HG02981 (cell line): ENCODE measurements around the gene CFH.
"Not testable (repeated sequence)": the region's sequence is repeated elsewhere in the genome, so short reads cannot be mapped to it uniquely, and the experiment has no call there.

Experiments used
- ATAC-seq: cut with Tn5 transposase; IDR thresholded peaks from one replicate; pipeline ENCODE4 v1.9.1; 2021; ENCODE audit warnings: mild to moderate bottlenecking, moderate library complexity; ENCODE audit not compliant: unreplicated experiment

CFH gene

DNA sequence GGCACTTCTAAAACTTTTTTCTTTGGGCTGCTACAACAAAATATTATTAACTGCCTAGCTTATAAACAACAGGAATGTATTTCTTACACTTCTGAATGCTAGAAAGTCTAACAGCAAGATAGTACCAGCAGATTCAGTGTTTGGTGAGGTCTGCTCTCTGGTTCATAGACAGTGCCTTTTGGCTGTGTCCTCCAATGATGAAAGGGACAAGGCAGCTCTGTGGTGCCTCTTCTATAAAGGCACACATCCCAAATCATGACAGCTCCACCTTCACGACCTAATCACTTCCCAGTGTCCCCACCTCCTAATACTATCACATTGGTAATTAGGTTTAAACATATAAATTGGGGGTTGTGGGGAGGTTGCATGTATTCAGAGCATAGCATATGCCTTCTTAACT lies 9.5 kb downstream of the CFH start:
- ATAC-seq, result no peak

DNA sequence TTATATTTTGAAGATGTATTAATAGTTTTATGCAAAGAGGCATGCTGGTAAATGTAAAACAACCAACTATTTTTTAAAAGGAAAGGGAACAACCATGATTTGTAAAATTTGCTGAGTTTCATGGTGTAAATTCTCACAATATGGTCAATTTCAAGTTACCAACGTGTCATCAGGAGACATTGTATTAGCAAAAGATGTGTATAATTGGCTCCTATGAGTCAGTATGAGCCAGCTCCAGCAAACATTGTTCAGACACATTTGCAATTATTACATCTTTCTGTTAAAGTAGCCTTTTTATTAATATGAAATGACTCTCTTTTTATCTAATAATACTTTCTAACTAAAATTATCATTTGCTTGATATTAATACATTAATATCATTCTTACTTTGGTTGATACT lies 15.3 kb downstream of the CFH start:
- no peak for ATAC-seq

DNA sequence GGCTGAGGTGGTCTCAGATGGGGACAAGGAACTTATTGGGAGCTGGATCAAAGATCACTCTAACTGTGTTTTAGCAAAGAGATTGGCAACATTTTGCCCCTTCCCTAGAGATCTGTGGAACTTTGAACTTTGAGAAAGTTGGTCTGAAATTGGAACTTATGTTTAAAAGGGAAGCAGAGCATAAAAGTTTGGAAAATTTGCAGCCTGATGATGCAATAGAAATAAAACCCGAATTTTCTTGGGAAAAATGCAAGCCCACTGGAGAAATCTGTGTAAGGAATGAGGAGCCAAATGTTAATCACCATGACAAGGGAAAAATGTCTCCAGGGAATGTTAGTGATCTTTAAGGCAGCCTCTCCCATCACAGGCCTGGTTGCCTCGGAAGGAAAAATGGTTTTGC lies 17.2 kb downstream of the CFH start:
- ATAC-seq, result no peak

DNA sequence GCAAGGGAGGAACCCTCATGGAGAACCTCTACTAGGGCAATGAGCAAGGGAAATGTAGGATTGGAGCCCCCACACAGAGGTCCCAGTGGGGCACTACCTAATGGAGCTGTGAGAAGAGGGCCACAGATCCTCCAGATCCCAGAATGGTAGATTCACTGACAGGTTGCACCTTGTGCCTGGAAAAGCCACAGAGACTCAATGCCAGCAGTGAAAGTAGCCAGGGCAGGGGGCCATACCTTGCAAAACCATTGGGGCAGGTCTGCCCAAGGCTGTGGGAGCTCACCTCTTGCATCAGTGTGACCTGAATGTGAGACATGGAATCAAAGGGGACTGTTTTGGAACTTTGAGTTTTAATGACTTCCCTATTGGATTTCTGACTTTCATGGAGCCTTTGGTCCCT lies 17.9 kb downstream of the CFH start:
- no peak for ATAC-seq

DNA sequence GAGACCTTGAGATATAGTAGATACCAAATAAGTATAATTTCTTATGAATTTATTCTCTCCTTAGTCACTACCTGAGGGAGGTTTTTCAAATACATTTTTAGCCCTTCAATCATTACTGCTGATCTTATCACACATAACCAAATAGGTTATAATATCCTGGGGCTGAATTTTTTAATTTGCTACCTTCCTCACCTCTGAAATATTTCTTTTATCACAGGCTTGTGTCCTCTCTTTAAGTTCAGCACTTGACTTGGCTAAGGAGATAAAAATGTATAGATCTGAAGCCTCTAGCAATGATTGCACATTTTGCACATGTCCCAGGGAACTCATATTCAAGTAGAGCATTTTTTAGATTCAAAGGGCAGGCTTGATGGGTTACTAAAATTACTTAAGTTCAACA lies 23.1 kb downstream of the CFH start:
- no peak for ATAC-seq

DNA sequence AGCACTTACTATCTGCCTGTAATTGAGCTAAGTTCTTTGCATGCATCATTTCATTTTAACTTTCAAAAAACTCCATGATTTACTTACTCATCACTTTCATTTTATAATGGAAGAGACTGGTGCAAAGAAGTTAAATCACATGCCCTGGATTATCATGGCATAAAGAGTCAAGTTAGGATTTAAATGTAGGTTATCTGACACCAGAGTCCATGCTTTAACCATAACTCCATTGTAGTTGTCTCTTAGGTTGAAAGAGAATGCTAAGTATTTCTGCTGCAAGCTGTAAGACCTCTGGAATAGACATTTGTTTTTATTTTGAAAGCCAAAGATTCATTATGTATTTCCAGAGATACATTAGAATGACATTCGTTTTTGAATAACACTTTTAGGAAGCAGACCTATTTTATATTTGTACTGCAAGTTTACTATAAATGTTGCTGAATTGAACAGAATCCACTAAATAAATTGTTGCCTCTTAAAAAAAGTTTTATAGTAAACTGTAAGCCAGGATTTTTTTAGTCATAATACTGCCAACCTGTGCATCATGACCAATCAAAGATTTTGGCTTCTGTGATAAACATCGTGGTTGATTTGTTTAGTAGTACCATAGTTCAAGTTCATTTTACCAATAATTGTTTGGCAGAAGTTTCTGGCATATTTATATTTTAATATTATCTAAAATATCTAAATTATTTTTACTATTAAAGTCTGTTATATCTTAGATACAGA lies 26.1 kb downstream of the CFH start:
- ATAC-seq, result no peak

DNA sequence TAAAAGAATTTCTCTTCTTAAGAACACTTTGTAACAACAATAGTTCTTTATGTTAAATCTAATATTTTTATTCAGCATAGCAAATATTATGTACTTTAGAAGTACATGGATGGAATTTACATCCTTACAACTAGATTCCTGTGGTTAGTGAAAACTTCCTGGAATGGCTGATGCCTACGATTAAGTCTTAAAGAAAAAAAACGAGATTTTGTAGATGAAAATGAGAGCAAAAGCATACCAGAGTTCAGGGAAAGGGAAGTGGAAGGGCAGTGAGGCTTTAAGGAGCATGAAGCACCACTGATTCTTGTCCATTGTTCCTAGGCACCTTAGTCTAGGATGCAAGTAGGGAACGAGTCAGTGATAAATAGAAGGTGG lies 26.7 kb downstream of the CFH start:
- ATAC-seq, result no peak

DNA sequence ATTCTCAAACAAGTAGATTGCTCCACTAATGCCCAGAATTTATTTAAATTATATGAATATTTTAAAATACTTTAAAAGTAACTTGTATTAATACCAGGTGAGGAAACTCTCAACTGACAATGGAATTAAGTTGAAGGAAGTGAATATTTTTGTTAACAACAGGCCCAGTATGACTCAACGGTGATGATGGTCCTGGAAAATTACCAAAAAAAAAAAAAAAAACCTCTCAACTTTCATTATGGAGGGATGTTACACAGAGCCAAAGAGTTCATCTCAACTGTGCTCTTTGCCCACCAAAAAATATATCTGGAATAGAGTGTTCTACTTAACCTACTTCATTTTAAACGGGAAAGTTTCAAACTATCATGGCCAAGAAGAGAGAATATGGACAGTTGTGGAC lies 28.3 kb downstream of the CFH start:
- no peak for ATAC-seq

DNA sequence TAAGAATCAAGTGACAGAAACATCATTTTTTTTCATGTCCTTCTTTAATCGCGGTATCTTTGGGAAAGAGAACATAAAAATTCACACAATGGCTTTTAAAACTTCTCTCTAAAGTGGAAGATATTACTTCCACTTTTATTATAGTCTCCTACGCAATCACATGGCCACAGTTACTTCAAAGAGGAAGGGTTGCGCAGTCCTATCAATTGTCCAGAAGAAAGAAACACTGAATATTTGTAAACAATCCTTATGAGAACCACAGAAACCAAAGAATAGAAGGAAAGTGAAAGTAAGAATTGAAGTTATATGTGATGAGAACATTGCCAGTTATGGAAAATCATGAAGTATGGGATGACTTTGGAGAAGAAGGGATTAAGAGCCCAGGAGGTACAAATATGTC lies 32.6 kb downstream of the CFH start:
- no peak for ATAC-seq

DNA sequence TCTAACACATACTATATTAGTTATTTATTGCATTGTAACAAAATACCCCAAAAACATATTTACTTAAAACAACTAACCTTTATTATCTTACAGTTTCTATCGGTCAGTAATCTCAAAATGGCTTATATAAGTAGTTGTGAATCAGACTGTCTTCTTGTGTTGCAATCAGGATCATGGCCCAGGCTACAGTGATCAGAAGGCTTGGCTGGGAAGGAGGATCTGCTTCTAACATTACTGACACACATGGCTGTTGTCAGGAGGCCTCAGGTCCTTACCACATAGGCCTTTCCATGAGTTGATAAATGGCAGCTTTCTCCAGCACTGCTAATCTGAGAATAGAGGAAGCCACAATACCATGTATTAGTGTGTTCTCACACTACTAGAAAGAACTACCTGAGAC lies 33.7 kb downstream of the CFH start:
- ATAC-seq, result no peak

DNA sequence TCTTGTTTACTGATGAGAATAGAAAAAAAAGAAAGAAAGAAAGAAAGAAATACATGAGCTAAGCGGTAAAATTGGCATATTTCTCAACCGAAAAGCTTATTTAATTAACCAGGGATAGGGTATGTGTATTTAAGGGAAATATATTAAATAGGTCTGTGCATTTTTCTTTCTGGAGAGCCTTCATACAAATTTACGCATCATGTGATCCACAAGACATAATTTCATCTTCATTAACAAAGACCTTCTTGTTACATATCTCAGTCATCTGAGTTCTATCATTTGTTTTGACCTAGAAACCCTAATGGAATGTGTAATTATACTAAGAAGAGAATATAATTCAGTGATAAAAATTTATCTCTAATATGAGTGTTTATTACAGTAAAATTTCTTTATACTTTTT lies 37.2 kb downstream of the CFH start:
- ATAC-seq, result no peak

DNA sequence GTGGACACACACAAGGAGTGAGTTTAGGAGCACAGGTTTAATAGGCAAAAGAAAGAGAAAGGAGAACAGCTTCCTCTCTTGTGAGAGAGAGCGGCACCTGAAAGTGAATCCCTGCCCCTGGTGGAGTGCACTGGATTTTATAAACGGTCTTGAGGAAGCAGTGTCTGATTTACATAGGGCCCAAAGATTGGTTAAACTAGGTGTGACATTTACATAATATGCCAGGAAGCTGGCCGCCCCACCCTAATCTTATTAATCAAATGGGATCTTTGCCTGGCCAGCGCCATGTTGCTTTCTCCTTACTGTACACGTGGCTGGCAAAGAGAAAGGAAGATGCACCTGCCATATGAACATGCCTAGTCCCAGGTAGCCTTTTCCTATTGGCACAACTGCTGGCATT lies 38.7 kb downstream of the CFH start:
- no peak for ATAC-seq

DNA sequence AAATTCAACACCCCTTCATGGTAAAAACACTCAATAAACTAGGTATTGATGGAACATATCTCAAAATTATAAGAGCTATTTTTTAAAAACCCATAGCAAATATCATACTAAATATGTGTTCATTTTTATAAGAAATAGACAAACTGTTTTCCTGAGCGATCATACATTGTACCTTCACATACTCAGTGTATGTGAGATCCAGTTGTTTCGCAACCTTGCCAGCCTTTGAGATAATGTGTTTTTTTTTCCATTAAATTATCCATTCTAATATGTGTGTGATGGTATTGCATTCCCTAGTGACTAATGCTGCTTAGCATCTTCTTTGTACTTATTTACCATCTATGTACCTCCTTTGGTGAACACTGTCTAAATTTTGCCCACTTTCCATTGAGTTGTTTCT lies 47.1 kb downstream of the CFH start:
- no peak for ATAC-seq

DNA sequence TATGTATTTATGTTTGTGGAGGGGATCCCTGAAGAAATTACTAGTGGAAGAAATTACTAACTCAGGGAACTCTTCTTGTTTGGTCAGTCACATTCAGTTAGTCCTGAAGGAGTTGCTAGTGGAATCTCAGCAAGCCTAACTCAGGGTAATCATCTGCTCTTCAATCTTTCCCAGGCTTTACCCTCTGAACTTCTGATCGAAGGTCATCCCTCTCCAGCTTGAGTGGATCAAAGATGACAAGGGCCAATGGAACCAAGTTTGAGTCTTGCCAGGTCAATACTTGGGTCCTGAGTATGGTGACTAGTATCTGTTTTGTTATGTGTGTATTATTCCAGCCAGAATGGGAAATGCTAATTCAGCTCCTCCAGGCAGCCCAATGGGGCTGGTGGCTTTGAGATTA lies 49.3 kb downstream of the CFH start:
- no peak for ATAC-seq

DNA sequence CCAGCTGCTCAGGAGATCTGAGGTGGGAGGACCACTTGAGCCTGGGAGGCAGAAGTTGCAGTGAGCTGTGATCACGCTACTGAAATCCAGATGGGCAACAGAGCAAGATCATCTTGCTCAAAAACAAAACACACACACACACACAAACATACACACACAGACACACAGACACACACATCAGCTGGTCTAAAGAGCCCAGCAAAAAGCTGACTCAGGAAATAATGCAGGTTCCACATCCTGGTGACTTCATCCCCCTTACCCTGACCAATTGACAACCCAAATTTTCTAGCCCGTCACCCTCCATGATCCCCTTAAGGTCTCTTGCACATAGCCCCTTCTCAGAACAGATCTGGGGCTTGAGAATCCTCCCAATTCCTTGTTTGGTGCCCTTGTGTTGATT lies 58.0 kb downstream of the CFH start:
- ATAC-seq, result not testable (repeated sequence)

DNA sequence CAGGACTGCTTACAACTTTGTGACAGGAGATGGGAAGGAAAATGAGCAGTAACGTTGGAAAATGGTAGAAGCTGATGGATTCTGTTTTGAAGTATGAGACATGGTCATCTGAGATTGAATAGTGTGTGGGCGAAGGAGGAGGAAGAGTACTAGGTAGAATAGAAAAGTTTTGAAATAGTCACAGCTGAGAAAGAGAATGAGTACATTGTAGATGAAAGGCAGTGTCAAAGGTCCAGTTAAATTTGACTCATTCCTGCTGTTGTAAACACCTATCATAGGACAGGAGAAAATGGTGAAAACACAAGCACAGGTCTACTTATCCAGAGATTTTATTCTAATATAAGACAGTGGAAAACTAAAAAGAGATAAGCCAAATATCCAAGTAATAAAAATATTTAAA lies 66.0 kb downstream of the CFH start:
- ATAC-seq, result no peak

DNA sequence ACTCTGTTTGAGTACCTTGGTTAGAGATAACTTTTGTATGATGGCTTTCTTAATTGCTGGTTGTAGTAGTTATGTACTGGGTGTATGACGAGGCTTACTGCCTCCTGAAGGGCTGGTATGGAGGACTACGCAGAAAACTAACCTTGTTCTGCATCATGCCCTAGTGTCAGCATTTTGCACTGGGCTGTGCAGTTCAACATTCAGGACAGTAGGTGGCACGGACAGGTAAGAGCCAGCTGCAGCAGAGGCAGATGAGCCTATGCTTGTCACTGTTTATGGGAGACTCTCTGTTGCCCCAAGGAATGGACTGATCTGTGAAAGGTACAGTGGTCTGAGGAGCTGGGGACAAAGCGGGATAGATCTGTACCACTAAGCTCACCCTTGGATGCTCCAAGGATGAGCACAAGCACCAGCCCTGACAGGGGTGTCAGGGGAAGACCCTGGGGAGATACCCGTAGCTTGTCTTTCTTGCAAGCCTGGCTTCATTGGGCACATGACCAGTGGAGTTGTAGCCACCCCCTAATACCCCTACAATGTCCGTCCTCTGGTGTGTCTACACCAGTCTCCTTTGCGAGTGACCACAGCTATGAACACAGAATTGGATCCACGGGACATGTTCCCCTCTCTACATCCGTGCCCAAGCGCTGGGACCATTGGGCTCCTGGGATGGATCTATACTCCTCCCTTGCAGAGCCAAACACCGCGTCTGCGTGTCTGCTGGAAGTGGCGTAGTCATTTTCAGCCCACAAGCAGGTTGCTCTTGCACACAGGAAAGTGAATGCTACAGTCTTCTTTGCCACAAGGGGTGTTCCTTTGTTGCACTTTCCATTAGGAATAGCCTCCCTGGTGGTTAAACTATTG lies 71.7 kb downstream of the CFH start:
- peak; percentile 82 for ATAC-seq

DNA sequence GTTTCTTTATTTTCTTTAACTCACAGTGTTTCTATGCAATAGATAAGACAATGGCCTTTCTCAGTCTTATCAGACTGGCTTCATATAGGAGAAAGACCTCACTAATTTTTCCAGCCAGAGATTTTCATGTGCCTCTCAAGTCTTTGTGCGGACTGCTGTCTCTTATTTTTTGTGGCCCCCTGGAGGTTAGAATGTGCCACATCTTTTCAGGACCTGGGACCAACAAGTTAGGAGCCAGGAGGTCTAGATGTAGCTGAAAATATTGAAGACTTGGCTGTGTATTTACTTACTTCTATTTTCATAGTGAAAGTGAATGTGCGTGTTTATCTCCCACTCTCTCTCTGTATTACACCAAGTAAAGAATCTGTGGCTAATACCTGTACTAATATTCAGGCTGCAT lies 80.7 kb downstream of the CFH start:
- ATAC-seq, result no peak

DNA sequence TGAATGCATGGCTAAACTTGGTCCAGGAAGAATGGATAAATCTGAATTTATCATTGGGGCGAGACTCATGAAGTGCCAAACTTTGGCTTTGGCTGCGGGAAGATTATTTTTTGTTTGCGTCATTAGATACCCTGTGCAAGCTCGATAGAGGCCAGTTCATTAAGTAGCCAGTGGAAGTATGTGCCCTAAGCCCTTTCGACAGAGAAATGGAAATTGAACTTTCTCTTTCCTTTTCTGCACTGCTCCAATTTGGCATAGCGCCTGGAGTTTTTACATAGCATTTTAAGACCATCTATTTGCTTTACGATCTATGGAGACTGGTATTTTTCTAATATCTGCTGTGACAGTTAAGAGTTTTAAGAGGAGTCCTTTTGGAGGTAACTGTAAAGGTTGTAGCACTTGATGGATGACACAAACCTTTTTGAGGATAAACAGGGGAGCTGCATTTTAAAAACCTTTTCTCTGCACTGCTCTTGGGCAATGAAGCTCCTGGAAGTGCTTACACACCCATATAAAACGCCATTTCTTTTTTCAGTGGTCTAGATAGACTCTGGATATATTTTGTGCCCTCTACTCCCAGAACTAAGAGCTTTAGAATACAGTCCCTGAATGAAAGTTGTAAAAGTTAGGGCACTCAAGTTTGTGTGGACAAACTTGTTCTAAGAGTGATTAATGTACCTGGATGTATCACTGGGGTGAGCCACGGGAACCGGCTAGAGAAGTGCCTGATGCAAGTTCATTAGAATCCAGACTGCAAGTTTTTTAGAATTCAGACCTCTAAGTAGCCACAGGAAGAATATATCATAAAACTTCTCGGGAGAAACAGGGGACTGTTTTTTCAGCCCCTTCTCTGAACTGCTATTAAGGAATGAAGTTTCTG lies 81.5 kb downstream of the CFH start:
- no peak for ATAC-seq

DNA sequence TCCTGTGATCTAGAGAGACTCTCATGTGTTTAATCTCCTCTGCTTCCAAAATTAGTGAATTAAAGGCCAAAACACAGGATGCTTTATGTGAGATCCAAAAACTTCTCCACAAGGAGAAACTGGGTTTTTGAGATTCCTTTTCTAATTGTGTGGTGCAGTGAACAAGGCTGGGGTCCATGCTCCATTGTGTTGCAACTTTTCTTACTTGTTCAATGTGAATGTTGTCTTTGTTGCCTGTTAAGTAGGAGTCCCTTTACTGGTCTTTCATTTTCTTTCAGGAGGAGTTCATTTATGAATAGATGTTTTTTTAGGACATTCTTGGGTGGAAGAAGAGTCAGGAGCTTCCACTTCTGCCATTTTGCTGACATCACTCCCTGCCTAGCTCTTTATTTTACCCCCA lies 82.2 kb downstream of the CFH start:
- no peak for ATAC-seq

DNA sequence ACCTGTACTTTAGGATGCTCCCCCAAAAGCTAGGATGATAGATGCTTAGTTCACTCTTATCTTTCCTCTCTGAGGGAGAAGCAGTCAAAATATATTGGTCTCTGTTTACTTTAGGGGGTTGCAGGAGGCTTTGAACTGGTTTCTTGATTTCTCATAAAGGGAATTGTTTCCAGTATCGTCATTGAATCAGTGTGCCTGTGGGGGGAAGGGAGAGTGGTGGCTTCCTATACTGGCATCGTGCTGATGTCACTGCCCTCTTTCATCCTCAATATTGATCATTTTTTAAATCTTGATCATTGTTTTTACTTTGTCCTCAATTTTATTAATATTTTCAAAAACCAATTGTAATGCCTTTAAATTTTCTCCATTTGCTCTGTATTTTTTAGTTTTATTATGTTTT lies 82.6 kb downstream of the CFH start:
- no peak for ATAC-seq

DNA sequence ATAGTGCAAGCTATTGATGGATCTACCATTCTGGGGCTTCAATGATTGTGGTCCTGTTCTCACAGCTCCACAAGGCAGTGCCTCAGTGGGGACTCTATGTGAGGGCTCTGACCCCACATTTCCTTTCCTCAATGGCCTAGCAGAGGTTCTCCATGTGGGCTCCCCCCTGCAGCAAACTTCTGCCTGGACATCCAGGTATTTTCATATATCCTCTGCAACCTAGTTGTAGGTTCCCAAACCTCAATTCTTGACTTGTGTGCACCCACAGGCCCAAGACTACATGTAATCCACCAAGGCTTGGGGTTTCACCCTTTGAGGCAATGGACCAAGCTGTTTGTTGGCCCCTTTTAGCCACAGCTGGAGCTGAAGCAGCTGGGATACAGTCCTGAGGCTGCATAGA lies 86.9 kb downstream of the CFH start:
- ATAC-seq, result no peak
